ENCODE data around the gene IL16. TPM values are rescaled to one million over a fixed set of nuclear protein-coding genes. Genes with fewer than 3 reads are reported as not detected.

IL16 gene
- total RNA-seq, 1 experiment from 2014 or later: not detected

GRCh38 chr15:81282911-81283310 lies 86.2 kb downstream of the IL16 start:
- H3K27me3 Mint-ChIP-seq (ENCODE audit: unreplicated experiment): peaks cover 87% of the 10 kb centered on the region
- DNase-seq: no peak
- no peak overlapping the region for H3K4me3 Mint-ChIP-seq (ENCODE audit: low read depth, unreplicated experiment)
- no peak overlapping the region for H3K27ac Mint-ChIP-seq (ENCODE audit: unreplicated experiment)
- no peaks in the 10 kb centered on the region for H3K4me1 Mint-ChIP-seq (ENCODE audit: low read depth, unreplicated experiment)
- no peak for TF ChIP-seq CTCF (IDR thresholded peaks at IDR 0.05; ENCODE audit: unreplicated experiment)
- BruUV-seq (replicated peaks): no TSS peak
- H3K9me3 Mint-ChIP-seq (ENCODE audit: low read depth, unreplicated experiment): no peaks in the 10 kb centered on the region
- CTCF ChIA-PET: interaction anchor here (1.1 kb wide), 1 partner anchor 117 kb away, joined by 3 read pairs; no protein-coding TSS in a partner anchor
- intact Hi-C loops (cut with micrococcal nuclease; ENCODE audit: unreplicated experiment): no loop called here
- no peaks in the 10 kb centered on the region for H3K36me3 Mint-ChIP-seq (ENCODE audit: insufficient read depth, unreplicated experiment)

- CTCF ChIA-PET: no interaction called here
- intact Hi-C loops (cut with micrococcal nuclease; ENCODE audit: unreplicated experiment): no loop called here
- no peak for TF ChIP-seq CTCF (IDR thresholded peaks at IDR 0.05; ENCODE audit: unreplicated experiment)
Measured at GRCh38 chr15:81284256-81285031, 87.8 kb downstream of the IL16 start.

GRCh38 chr15:81285461-81285860 lies 88.8 kb downstream of the IL16 start:
- Mint-ChIP-seq H3K27me3 (ENCODE audit: unreplicated experiment) (peaks cover 87% of the 10 kb centered on the region), H3K36me3 (ENCODE audit: insufficient read depth, unreplicated experiment) (no peaks in the 10 kb centered on the region), H3K4me1 (ENCODE audit: low read depth, unreplicated experiment) (no peaks in the 10 kb centered on the region), H3K27ac (ENCODE audit: unreplicated experiment) (no peak overlapping the region), H3K4me3 (ENCODE audit: low read depth, unreplicated experiment) (no peak overlapping the region), H3K9me3 (ENCODE audit: low read depth, unreplicated experiment) (no peaks in the 10 kb centered on the region)
- intact Hi-C loops (cut with micrococcal nuclease; ENCODE audit: unreplicated experiment): no loop called here
- CTCF ChIA-PET: no interaction called here
- no TSS peak for BruUV-seq (replicated peaks)
- no peak for DNase-seq
- no peak for TF ChIP-seq CTCF (IDR thresholded peaks at IDR 0.05; ENCODE audit: unreplicated experiment)

More at GRCh38 chr15:81284256-81285031, 87.8 kb downstream of the IL16 start:
- no peaks in the 10 kb centered on the region for H3K9me3 Mint-ChIP-seq (ENCODE audit: low read depth, unreplicated experiment)
- no peak overlapping the region for H3K27ac Mint-ChIP-seq (ENCODE audit: unreplicated experiment)
- no peak for DNase-seq
- no peaks in the 10 kb centered on the region for H3K4me1 Mint-ChIP-seq (ENCODE audit: low read depth, unreplicated experiment)
- no TSS peak for BruUV-seq (replicated peaks)
- no peak overlapping the region for H3K4me3 Mint-ChIP-seq (ENCODE audit: low read depth, unreplicated experiment)
- peaks cover 87% of the 10 kb centered on the region for H3K27me3 Mint-ChIP-seq (ENCODE audit: unreplicated experiment)
- H3K36me3 Mint-ChIP-seq (ENCODE audit: insufficient read depth, unreplicated experiment): no peaks in the 10 kb centered on the region

- intact Hi-C loops (cut with micrococcal nuclease; ENCODE audit: unreplicated experiment): no loop called here
- Mint-ChIP-seq H3K4me3 (ENCODE audit: low read depth, unreplicated experiment) (no peak overlapping the region), H3K27me3 (ENCODE audit: unreplicated experiment) (peaks cover 80% of the 10 kb centered on the region), H3K4me1 (ENCODE audit: low read depth, unreplicated experiment) (no peaks in the 10 kb centered on the region), H3K27ac (ENCODE audit: unreplicated experiment) (no peak overlapping the region), H3K36me3 (ENCODE audit: insufficient read depth, unreplicated experiment) (no peaks in the 10 kb centered on the region), H3K9me3 (ENCODE audit: low read depth, unreplicated experiment) (no peaks in the 10 kb centered on the region)
- no TSS peak for BruUV-seq (replicated peaks)
- no peak for TF ChIP-seq CTCF (IDR thresholded peaks at IDR 0.05; ENCODE audit: unreplicated experiment)
- no peak for DNase-seq
- CTCF ChIA-PET: no interaction called here
Measured at GRCh38 chr15:81286621-81287121, 90.0 kb downstream of the IL16 start.
